Measurements from ENCODE around the gene FBXO27.
A peak's percentile ranks its signal among the peaks of the same experiment; 100 is the strongest.

FBXO27 gene

GRCh38 chr19:39038098-39038497 lies 5.7 kb upstream of the FBXO27 start:
- H3K4me1 ChIP-seq (ENCODE audit: control insufficient read depth, insufficient read depth, low read length): no peaks in the 10 kb centered on the region
- H3K36me3 ChIP-seq (ENCODE audit: control insufficient read depth in 2 of 2, insufficient read depth in 2 of 2, low read length in 2 of 2): no peaks in the 10 kb centered on the region
- H3K27ac ChIP-seq (ENCODE audit: low read length): no peak overlapping the region
- H3K9ac ChIP-seq (ENCODE audit: low read length in 2 of 2): no peak overlapping the region
- no peak overlapping the region for H3K4me3 ChIP-seq (ENCODE audit: low read length in 2 of 2)
- no peaks in the 10 kb centered on the region for H3K9me3 ChIP-seq (ENCODE audit: control insufficient read depth in 2 of 2, low read length in 2 of 2)
- no peaks in the 10 kb centered on the region for H3K27me3 ChIP-seq (ENCODE audit: control insufficient read depth in 1 of 2, insufficient read depth in 2 of 2, low read length in 2 of 2)

DNA sequence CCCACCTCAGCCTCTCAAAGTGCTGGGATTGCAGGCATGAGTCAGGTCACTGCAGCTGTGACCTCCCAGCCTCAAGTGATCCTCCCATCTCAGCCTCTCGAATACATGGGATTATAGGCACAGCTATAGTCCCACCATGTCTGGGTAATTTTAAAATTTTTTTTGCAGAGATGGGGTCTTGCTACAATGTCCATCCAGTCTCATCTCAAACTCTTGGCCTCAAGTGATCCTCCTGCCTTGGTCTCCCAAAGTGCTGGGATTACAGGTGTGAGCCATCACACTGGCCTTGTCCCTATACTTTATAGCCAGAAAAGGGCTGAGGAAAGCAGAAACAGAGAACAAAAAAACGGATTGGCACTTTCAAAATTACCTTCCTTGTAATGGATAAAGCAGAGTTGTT lies 4.8 kb upstream of the FBXO27 start:
- H3K4me1 ChIP-seq (ENCODE audit: control insufficient read depth, insufficient read depth, low read length): peaks cover 3% of the 10 kb centered on the region
- H3K27ac ChIP-seq (ENCODE audit: low read length): no peak overlapping the region
- no peaks in the 10 kb centered on the region for H3K36me3 ChIP-seq (ENCODE audit: control insufficient read depth in 2 of 2, insufficient read depth in 2 of 2, low read length in 2 of 2)
- no peak overlapping the region for H3K9ac ChIP-seq (ENCODE audit: low read length in 2 of 2)
- no peaks in the 10 kb centered on the region for H3K9me3 ChIP-seq (ENCODE audit: control insufficient read depth in 2 of 2, low read length in 2 of 2)
- H3K27me3 ChIP-seq (ENCODE audit: control insufficient read depth in 1 of 2, insufficient read depth in 2 of 2, low read length in 2 of 2): no peaks in the 10 kb centered on the region
- no peak overlapping the region for H3K4me3 ChIP-seq (ENCODE audit: low read length in 2 of 2)

DNA sequence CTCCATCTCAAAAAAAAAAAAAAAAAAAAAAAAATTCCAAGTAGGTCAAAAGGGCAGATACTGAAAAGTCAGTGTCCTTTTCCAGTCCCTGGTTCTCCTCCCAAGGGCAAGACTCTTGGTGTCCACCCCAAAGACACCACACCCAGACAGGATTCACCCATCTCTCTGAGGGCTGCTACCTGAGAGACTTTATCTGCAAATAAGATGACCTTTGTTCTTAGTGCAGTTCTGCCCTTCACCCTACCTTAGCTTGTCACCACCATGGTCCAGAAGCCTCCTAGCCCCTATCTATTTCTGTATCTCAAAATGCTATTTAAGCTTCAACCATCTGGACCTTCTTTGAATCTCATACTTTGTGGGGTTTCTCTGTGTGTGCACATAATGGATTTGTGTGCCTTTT lies 4.2 kb upstream of the FBXO27 start:
- Histone ChIP-seq H3K27me3 (ENCODE audit: control insufficient read depth in 1 of 2, insufficient read depth in 2 of 2, low read length in 2 of 2) (no peaks in the 10 kb centered on the region), H3K4me3 (ENCODE audit: low read length in 2 of 2) (no peak overlapping the region), H3K9ac (ENCODE audit: low read length in 2 of 2) (no peak overlapping the region), H3K4me1 (ENCODE audit: control insufficient read depth, insufficient read depth, low read length) (peaks cover 9% of the 10 kb centered on the region), H3K9me3 (ENCODE audit: control insufficient read depth in 2 of 2, low read length in 2 of 2) (no peaks in the 10 kb centered on the region), H3K36me3 (ENCODE audit: control insufficient read depth in 2 of 2, insufficient read depth in 2 of 2, low read length in 2 of 2) (no peaks in the 10 kb centered on the region), H3K27ac (ENCODE audit: low read length) (no peak overlapping the region)

DNA sequence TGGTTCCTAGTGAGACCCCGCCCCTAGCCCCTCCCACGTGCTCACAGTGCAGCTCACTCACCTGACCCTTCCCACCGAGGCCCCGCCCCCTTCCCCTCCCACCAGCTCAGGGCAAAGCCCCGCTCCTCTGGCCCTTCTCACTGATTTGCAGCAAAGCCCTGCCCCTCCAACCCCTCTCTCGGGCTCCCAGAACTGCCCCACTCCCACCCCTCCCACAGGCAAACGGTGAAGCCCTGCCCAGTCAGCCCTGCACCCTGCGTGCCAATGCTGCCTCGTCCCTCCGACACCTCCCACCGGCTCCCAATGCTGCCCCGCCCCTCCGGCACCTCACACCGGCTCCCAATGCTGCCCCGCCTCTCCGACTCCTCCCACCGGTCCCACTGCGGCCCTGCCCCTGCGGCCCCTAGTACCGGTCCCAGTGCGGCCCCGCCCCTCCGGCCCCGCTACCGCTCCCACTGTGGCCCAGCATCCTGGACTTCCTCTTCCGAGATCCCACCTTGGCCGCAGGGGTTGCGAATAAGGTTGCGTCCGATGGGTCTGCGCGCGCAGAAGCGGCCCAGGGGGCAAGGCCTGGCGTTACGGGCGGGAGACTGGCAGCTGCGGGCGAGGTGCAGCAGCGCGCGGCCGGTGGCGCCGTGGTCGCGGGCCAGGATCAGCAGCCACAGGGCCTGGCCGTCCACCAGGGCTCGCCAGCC lies 834 bp downstream of the FBXO27 start:
- Histone ChIP-seq H3K27me3 (ENCODE audit: control insufficient read depth in 1 of 2, insufficient read depth in 2 of 2, low read length in 2 of 2) (no peaks in the 10 kb centered on the region), H3K27ac (ENCODE audit: low read length) (no peak overlapping the region), H3K9ac (ENCODE audit: low read length in 2 of 2) (peak overlapping the region in 1 of 2 donors; percentile 15), H3K36me3 (ENCODE audit: control insufficient read depth in 2 of 2, insufficient read depth in 2 of 2, low read length in 2 of 2) (peaks cover 6 to 7% of the 10 kb centered on the region in 2 donors), H3K4me1 (ENCODE audit: control insufficient read depth, insufficient read depth, low read length) (peaks cover 16% of the 10 kb centered on the region), H3K4me3 (ENCODE audit: low read length in 2 of 2) (peak overlapping the region; percentile 66 to 81), H3K9me3 (ENCODE audit: control insufficient read depth in 2 of 2, low read length in 2 of 2) (no peaks in the 10 kb centered on the region)

DNA sequence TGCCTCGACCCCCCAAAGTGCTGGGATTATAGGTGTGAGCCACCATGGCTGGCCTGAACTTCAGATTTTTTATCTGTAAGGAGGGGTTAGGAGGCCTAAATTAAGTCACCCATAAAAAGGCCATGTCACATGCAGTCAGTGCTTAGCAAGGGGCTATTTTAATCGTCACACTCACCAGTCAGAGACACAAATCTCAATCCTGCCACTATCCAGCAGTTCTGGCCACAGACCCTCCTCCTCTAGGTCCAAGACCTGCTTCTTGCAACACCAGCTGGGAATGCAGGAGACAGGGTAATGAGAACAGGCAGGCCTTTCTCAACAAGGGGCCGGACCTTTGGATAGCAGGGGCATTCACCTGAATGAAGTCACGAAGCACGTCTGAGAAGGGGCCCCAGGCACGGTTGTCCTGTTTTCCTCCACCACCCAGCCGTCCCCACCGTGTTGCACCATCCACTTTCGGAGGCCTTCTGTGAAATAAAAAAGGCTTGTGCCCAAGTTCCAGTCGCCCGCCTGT lies 1.4 kb downstream of the FBXO27 start:
- Histone ChIP-seq H3K27ac (ENCODE audit: low read length) (no peak overlapping the region), H3K9ac (ENCODE audit: low read length in 2 of 2) (no peak overlapping the region)

GRCh38 chr19:39024875-39025641 lies 7.3 kb downstream of the FBXO27 start:
- Histone ChIP-seq H3K27me3 (ENCODE audit: control insufficient read depth in 1 of 2, insufficient read depth in 2 of 2, low read length in 2 of 2) (no peaks in the 10 kb centered on the region), H3K9ac (ENCODE audit: low read length in 2 of 2) (no peak overlapping the region), H3K27ac (ENCODE audit: low read length) (no peak overlapping the region), H3K9me3 (ENCODE audit: control insufficient read depth in 2 of 2, low read length in 2 of 2) (peaks cover under 1 to 1% of the 10 kb centered on the region in 2 donors), H3K36me3 (ENCODE audit: control insufficient read depth in 2 of 2, insufficient read depth in 2 of 2, low read length in 2 of 2) (peaks cover 6 to 9% of the 10 kb centered on the region in 2 donors), H3K4me3 (ENCODE audit: low read length in 2 of 2) (no peak overlapping the region), H3K4me1 (ENCODE audit: control insufficient read depth, insufficient read depth, low read length) (no peaks in the 10 kb centered on the region)

More for the DNA sequence above, 1.4 kb downstream of the FBXO27 start:
- H3K9me3 ChIP-seq (ENCODE audit: control insufficient read depth in 2 of 2, low read length in 2 of 2): no peaks in the 10 kb centered on the region
- peaks cover 16% of the 10 kb centered on the region for H3K4me1 ChIP-seq (ENCODE audit: control insufficient read depth, insufficient read depth, low read length)
- peak overlapping the region; percentile 66 to 81 for H3K4me3 ChIP-seq (ENCODE audit: low read length in 2 of 2)
- H3K36me3 ChIP-seq (ENCODE audit: control insufficient read depth in 2 of 2, insufficient read depth in 2 of 2, low read length in 2 of 2): peaks cover 6 to 7% of the 10 kb centered on the region in 2 donors
- H3K27me3 ChIP-seq (ENCODE audit: control insufficient read depth in 1 of 2, insufficient read depth in 2 of 2, low read length in 2 of 2): no peaks in the 10 kb centered on the region

DNA sequence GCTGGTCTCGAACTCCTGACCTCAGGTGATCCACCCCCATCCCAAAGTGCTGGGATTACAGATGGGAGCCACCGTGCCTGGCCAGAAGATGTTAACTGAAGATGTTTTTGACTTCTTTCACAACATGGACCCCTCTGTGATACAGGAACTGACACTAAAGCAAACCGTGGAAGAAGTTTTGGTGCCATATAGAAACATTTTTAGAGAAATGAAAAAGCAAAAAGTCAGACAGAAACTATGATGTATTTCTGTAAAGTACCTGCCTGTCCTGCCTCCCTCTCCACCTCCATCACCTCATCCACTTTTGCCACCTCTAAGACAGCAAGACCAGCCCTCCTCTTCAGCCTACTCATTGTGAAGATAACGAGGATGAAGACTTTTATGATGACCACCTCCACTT lies 11.3 kb downstream of the FBXO27 start:
- H3K4me1 ChIP-seq (ENCODE audit: control insufficient read depth, insufficient read depth, low read length): no peaks in the 10 kb centered on the region
- no peak overlapping the region for H3K27ac ChIP-seq (ENCODE audit: low read length)
- H3K27me3 ChIP-seq (ENCODE audit: control insufficient read depth in 1 of 2, insufficient read depth in 2 of 2, low read length in 2 of 2): no peaks in the 10 kb centered on the region
- H3K9ac ChIP-seq (ENCODE audit: low read length in 2 of 2): no peak overlapping the region
- no peak overlapping the region for H3K4me3 ChIP-seq (ENCODE audit: low read length in 2 of 2)
- peaks cover 0 to 2% of the 10 kb centered on the region in 2 donors for H3K36me3 ChIP-seq (ENCODE audit: control insufficient read depth in 2 of 2, insufficient read depth in 2 of 2, low read length in 2 of 2)
- H3K9me3 ChIP-seq (ENCODE audit: control insufficient read depth in 2 of 2, low read length in 2 of 2): peaks cover 3% of the 10 kb centered on the region in 2 donors

- no peak overlapping the region for H3K27ac ChIP-seq (ENCODE audit: low read length)
- peaks cover 3% of the 10 kb centered on the region in 2 donors for H3K9me3 ChIP-seq (ENCODE audit: control insufficient read depth in 2 of 2, low read length in 2 of 2)
- H3K4me3 ChIP-seq (ENCODE audit: low read length in 2 of 2): no peak overlapping the region
- no peaks in the 10 kb centered on the region for H3K4me1 ChIP-seq (ENCODE audit: control insufficient read depth, insufficient read depth, low read length)
- no peak overlapping the region for H3K9ac ChIP-seq (ENCODE audit: low read length in 2 of 2)
- no peaks in the 10 kb centered on the region for H3K36me3 ChIP-seq (ENCODE audit: control insufficient read depth in 2 of 2, insufficient read depth in 2 of 2, low read length in 2 of 2)
- H3K27me3 ChIP-seq (ENCODE audit: control insufficient read depth in 1 of 2, insufficient read depth in 2 of 2, low read length in 2 of 2): no peaks in the 10 kb centered on the region
Observed at GRCh38 chr19:39017646-39018045, 14.7 kb downstream of the FBXO27 start.

GRCh38 chr19:39017026-39017425 lies 15.3 kb downstream of the FBXO27 start:
- no peak overlapping the region for H3K9ac ChIP-seq (ENCODE audit: low read length in 2 of 2)
- H3K4me3 ChIP-seq (ENCODE audit: low read length in 2 of 2): no peak overlapping the region
- no peaks in the 10 kb centered on the region for H3K4me1 ChIP-seq (ENCODE audit: control insufficient read depth, insufficient read depth, low read length)
- H3K27me3 ChIP-seq (ENCODE audit: control insufficient read depth in 1 of 2, insufficient read depth in 2 of 2, low read length in 2 of 2): no peaks in the 10 kb centered on the region
- no peak overlapping the region for H3K27ac ChIP-seq (ENCODE audit: low read length)
- no peaks in the 10 kb centered on the region for H3K36me3 ChIP-seq (ENCODE audit: control insufficient read depth in 2 of 2, insufficient read depth in 2 of 2, low read length in 2 of 2)
- H3K9me3 ChIP-seq (ENCODE audit: control insufficient read depth in 2 of 2, low read length in 2 of 2): peaks cover 3% of the 10 kb centered on the region in 2 donors

DNA sequence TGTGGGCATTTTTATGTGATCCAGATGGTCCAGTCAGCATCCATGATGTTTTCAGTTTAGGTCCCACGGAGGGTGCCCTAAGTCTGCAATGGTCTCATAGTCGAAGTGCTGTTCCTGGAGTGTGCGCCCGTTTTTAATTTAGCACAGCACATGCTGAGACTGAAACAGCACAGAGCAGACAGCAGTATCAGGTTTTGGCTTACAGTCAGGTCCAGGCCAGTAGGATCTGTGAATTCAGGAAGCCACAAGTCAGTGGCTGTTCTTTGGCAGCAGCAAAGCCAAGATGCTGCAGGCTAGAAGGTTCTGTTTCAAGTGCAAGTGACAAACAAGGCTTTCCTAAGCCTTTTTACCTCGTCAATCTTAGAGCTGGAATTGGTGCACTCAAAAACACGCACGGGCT lies 18.3 kb downstream of the FBXO27 start:
- Histone ChIP-seq H3K27me3 (ENCODE audit: control insufficient read depth in 1 of 2, insufficient read depth in 2 of 2, low read length in 2 of 2) (no peaks in the 10 kb centered on the region), H3K4me1 (ENCODE audit: control insufficient read depth, insufficient read depth, low read length) (no peaks in the 10 kb centered on the region), H3K27ac (ENCODE audit: low read length) (no peak overlapping the region), H3K36me3 (ENCODE audit: control insufficient read depth in 2 of 2, insufficient read depth in 2 of 2, low read length in 2 of 2) (no peaks in the 10 kb centered on the region), H3K9ac (ENCODE audit: low read length in 2 of 2) (no peak overlapping the region), H3K4me3 (ENCODE audit: low read length in 2 of 2) (no peak overlapping the region), H3K9me3 (ENCODE audit: control insufficient read depth in 2 of 2, low read length in 2 of 2) (no peaks in the 10 kb centered on the region)

DNA sequence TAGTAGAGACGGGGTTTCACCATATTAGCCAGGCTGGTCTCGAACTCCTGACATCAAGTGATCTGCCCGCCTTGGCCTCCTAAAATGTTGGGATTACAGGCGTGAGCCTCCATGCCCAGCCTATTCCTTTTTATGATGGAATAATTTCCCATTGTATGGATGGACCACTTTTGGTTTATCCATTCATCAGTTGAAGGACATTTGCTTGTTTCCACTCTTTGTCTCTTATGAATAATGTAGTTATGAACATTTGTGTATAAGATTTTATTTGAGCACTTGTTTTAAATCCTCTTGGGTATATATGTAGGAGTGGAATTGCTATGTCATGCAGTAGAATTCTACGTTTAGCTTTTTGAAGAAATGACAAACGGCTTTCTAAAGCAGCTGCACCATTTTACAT lies 23.3 kb downstream of the FBXO27 start:
- Histone ChIP-seq H3K27me3 (ENCODE audit: control insufficient read depth in 1 of 2, insufficient read depth in 2 of 2, low read length in 2 of 2) (no peaks in the 10 kb centered on the region), H3K4me3 (ENCODE audit: low read length in 2 of 2) (no peak overlapping the region), H3K9me3 (ENCODE audit: control insufficient read depth in 2 of 2, low read length in 2 of 2) (no peaks in the 10 kb centered on the region), H3K36me3 (ENCODE audit: control insufficient read depth in 2 of 2, insufficient read depth in 2 of 2, low read length in 2 of 2) (no peaks in the 10 kb centered on the region), H3K9ac (ENCODE audit: low read length in 2 of 2) (no peak overlapping the region), H3K4me1 (ENCODE audit: control insufficient read depth, insufficient read depth, low read length) (no peaks in the 10 kb centered on the region), H3K27ac (ENCODE audit: low read length) (no peak overlapping the region)
